SU-DHL-6 (cell line): ENCODE results near the gene DRP2.

Source experiments
- H2AFZ ChIP-seq: fragments of 200-600 bp; sonication (generic); 2 replicates; pipeline ENCODE4 v1.6.1; 2014; ENCODE audit warnings: low read depth, mild to moderate bottlenecking, moderate library complexity, mixed read lengths, antibody characterized with exemption, low read length; ENCODE audit not compliant: severe bottlenecking
- H3F3A ChIP-seq: fragments of 200-600 bp; shearing (Covaris generic); 2 replicates; pipeline ENCODE4 v1.6.0; 2016; ENCODE audit warnings: antibody characterized with exemption, mild to moderate bottlenecking; ENCODE audit not compliant: insufficient read depth
- H3K27ac ChIP-seq: fragments of 200-600 bp; sonication (generic); 2 replicates; pipeline ENCODE4 v1.5.1; 2016; ENCODE audit warnings: low read depth, mild to moderate bottlenecking, low read length, moderate library complexity, mixed read lengths
- H3K27me3 ChIP-seq: fragments of 200-600 bp; sonication (generic), shearing (Covaris generic); 2 replicates; pipeline ENCODE4 v1.6.0; 2014; ENCODE audit warnings: mild to moderate bottlenecking, low read length
- H3K36me3 ChIP-seq: fragments of 200-600 bp; sonication (generic); 2 replicates; pipeline ENCODE4 v1.6.1; 2014; ENCODE audit warnings: mild to moderate bottlenecking, low read length, mixed read lengths
- H3K4me2 ChIP-seq: fragments of 300-600, 200-600 bp; shearing (Covaris generic), sonication (generic); 2 replicates; pipeline ENCODE4 v1.6.0; 2014; ENCODE audit warnings: low read length, low read depth, mild to moderate bottlenecking; ENCODE audit not compliant: poor library complexity, severe bottlenecking
- H3K4me3 ChIP-seq: fragments of 200-600 bp; sonication (generic); 2 replicates; pipeline ENCODE4 v1.5.1; 2014; ENCODE audit warnings: antibody characterized with exemption, low read length, mild to moderate bottlenecking, mixed read lengths; ENCODE audit not compliant: insufficient read depth, poor library complexity, severe bottlenecking
- H3K79me2 ChIP-seq: fragments of 200-600 bp; sonication (generic); 2 replicates; pipeline ENCODE4 v1.6.1; 2014; ENCODE audit warnings: mild to moderate bottlenecking, low read length, moderate library complexity; ENCODE audit not compliant: insufficient read depth
- H3K9ac ChIP-seq: fragments of 200-600 bp; sonication (generic); 2 replicates; pipeline ENCODE4 v1.7.0; 2014; ENCODE audit warnings: mild to moderate bottlenecking, low read length
- H3K9me2 ChIP-seq: fragments of 200-600 bp; sonication (generic); replicated peaks from 2 replicates; pipeline ENCODE4 v1.6.1; 2014; ENCODE audit warnings: low read length; ENCODE audit not compliant: insufficient read depth
- H3K9me3 ChIP-seq: fragments of 200-600 bp; sonication (generic); 2 replicates; pipeline ENCODE4 v1.6.1; 2014; ENCODE audit warnings: low read length, mixed read lengths; ENCODE audit not compliant: insufficient read depth
- H4K20me1 ChIP-seq: fragments of 200-600 bp; sonication (generic); 2 replicates; pipeline ENCODE4 v1.6.1; 2014; ENCODE audit warnings: low read depth, mild to moderate bottlenecking, antibody characterized with exemption, low read length, moderate library complexity, mixed read lengths
- EZH2phosphoT487 ChIP-seq: fragments of 200-600 bp; sonication (generic), shearing (Covaris generic); conservative IDR thresholded peaks from 2 replicates; pipeline ENCODE4 v1.6.1; 2018; ENCODE audit warnings: mild to moderate bottlenecking, antibody characterized with exemption, low read length, moderate library complexity, mixed read lengths
- TF ChIP-seq, protein P1 (sequence below): fragments of 200-600 bp; sonication (generic); IDR thresholded peaks from one replicate; pipeline ENCODE4 v1.5.1; 2017; ENCODE audit warnings: antibody characterized with exemption, mild to moderate bottlenecking, low read length, moderate library complexity; ENCODE audit not compliant: insufficient read depth, poor library complexity, severe bottlenecking

The DRP2 gene

DNA sequence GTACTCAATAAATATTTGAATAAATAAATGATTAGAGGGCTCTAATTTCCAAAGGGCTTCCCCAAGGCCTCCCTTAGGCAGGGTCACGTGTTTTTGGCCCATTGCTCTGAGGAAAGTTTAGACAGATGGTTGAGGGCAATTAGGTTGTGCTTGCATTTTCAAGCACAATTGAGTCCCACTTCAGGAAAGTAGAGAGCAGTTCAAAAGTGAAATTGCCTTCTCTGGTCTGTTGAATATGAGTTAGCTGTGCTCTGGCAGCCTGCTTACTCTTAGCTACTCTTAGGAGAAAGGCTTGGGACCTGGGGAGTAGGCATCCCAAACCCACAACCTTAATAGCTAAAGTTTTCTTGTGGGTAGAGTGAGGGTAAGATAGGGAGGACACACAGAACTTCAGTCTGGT lies 9.0 kb upstream of the DRP2 start:
- Histone ChIP-seq H3K9me3 (no peaks in the 10 kb centered on the region), H4K20me1 (no peaks in the 10 kb centered on the region), H3K4me3 (no peak overlapping the region), H3K36me3 (no peaks in the 10 kb centered on the region), H3K9me2 (no peaks in the 10 kb centered on the region), H2AFZ (no peak overlapping the region), H3K4me2 (no peak overlapping the region), H3K9ac (no peak overlapping the region), H3K79me2 (no peaks in the 10 kb centered on the region), H3K27me3 (no peaks in the 10 kb centered on the region), H3F3A (no peaks in the 10 kb centered on the region), H3K27ac (no peak overlapping the region)
- TF ChIP-seq, protein P1, sequence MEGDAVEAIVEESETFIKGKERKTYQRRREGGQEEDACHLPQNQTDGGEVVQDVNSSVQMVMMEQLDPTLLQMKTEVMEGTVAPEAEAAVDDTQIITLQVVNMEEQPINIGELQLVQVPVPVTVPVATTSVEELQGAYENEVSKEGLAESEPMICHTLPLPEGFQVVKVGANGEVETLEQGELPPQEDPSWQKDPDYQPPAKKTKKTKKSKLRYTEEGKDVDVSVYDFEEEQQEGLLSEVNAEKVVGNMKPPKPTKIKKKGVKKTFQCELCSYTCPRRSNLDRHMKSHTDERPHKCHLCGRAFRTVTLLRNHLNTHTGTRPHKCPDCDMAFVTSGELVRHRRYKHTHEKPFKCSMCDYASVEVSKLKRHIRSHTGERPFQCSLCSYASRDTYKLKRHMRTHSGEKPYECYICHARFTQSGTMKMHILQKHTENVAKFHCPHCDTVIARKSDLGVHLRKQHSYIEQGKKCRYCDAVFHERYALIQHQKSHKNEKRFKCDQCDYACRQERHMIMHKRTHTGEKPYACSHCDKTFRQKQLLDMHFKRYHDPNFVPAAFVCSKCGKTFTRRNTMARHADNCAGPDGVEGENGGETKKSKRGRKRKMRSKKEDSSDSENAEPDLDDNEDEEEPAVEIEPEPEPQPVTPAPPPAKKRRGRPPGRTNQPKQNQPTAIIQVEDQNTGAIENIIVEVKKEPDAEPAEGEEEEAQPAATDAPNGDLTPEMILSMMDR, result no peak
- no peak for TF ChIP-seq EZH2phosphoT487

DNA sequence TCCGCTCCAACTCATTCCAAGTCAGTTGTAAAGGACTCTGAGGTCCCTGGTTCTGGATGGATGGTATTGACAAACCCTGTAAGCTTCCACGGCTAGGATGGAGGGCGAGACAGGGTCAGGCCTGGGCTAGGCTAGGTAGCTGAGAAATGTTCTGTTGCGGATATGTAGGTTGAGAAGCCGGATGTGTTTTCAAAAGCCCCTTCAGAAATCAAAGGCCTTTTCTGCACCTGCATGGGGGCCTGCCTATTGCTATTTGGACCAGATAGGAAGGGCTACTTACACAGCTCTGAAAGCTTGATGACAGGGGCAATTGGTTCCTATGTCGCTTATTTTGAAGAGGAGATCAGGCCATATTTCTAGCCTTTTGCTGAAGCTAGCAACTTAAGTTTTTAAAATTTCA lies 1.9 kb upstream of the DRP2 start:
- Histone ChIP-seq H3F3A (no peaks in the 10 kb centered on the region), H3K9ac (no peak overlapping the region), H3K36me3 (no peaks in the 10 kb centered on the region), H4K20me1 (no peaks in the 10 kb centered on the region), H3K27ac (no peak overlapping the region), H3K4me3 (no peak overlapping the region), H3K4me2 (no peak overlapping the region), H2AFZ (no peak overlapping the region), H3K79me2 (no peaks in the 10 kb centered on the region), H3K9me3 (no peaks in the 10 kb centered on the region), H3K27me3 (no peaks in the 10 kb centered on the region), H3K9me2 (no peaks in the 10 kb centered on the region)
- no peak for TF ChIP-seq EZH2phosphoT487
- TF ChIP-seq, protein P1, result no peak

DNA sequence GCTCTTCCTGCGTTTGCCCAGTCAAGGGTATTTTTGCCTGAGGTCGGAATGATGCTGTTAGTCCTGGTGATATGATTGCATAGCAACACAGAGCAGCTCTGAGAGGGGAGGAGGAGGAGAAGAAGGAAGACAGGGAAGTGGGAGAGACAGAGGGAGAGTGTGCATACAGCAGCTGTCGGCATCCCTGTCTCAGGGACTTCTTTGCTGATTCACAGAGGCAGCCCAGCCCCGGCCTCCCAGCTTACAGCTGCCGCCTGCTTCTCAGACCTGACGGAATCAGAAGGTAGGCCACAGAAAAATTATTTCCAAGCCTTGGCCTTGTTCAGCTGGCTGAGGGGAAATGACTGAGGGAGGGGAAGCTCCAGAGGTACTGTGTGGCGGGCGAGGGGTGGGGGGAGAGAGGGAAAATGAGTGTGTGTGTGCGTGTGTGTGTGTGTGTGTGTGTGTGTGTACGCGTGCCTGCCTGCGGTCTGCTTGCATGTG lies 319 bp downstream of the DRP2 start:
- no peak overlapping the region for H3K4me3 ChIP-seq
- no peaks in the 10 kb centered on the region for H3K27me3 ChIP-seq
- TF ChIP-seq, protein P1, result no peak
- no peak for TF ChIP-seq EZH2phosphoT487
- H3K4me2 ChIP-seq, result no peak overlapping the region
- no peak overlapping the region for H3K9ac ChIP-seq
- H3K9me3 ChIP-seq, result no peaks in the 10 kb centered on the region
- H4K20me1 ChIP-seq, result no peaks in the 10 kb centered on the region
- no peak overlapping the region for H3K27ac ChIP-seq
- no peaks in the 10 kb centered on the region for H3K79me2 ChIP-seq
- H3F3A ChIP-seq, result no peaks in the 10 kb centered on the region
- H3K36me3 ChIP-seq, result no peaks in the 10 kb centered on the region
- H2AFZ ChIP-seq, result no peak overlapping the region
- no peaks in the 10 kb centered on the region for H3K9me2 ChIP-seq
